Measurements from ENCODE around the gene BMP5. TPM values are rescaled to one million over a fixed set of nuclear protein-coding genes. Genes with fewer than 3 reads are reported as not detected.

BMP5 gene
- total RNA-seq, 2 donors from 2014 or later = 0.80 to 2.1 TPM

DNA sequence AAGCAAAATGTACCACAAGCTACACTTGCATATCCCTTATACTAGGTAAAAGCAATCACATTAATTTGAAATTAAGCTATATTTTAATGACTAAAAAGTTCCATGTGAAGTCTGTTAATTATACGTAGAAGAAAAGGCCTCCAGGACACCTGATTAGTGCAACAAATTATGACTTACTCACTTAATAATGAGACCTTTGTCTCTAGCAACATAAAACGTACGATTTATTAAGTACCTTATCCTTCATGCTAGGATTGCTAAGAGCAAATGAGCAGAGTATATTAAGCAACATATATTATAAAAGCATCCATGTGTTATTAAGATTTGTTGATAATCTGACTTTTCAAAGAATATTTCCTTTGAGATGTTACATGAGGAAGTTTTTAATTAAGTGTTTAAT is 2.5 kb downstream of the BMP5 start:
- Histone ChIP-seq H3K9me3 (no peaks in the 10 kb centered on the region), H3K4me3 (no peak overlapping the region), H3K36me3 (no peaks in the 10 kb centered on the region), H3K27ac (no peak overlapping the region), H3K4me1 (replicated peaks) (no peaks in the 10 kb centered on the region), H3K27me3 (replicated peaks; ENCODE audit: insufficient read depth) (no peaks in the 10 kb centered on the region)
- TF ChIP-seq POLR2A (IDR thresholded peaks at IDR 0.05) (no peak), POLR2AphosphoS5 (IDR thresholded peaks at IDR 0.05) (no peak), CTCF (IDR thresholded peaks at IDR 0.05) (no peak)
- no peak for DNase-seq (ENCODE audit: low spot score)
- WGBS = 85% methylated on average over 3 of the region's 3 CpGs
- intact Hi-C loops (cut with DNase I) = no loop called here

DNA sequence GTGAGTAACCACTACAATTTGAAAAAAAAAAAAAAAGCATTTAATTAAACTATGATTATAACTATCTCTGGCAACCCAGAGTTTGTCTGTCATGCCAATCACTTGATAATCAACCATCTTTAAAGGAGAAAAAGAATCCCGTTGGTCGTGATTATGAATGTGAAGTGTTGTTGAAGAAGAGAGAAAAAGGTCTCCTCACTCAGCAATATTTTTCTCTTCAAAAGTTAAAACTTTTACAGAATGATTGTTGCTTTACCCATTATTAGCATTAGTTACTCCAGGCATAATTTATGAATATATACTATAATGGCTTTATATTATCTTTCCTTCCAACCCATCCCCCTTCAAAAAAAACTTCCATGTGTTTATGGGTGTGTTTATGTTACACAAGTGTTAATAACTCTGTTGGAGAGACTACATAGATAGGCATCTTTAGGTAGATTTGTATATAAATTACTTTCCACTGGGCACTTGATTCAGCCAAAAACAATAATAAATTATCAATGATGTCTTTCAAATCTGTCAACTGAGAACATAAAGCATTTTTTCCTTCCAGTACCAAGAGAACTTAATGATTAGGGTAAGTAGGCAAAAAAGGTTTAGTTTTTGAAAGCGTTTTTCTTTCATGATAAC is 5.1 kb downstream of the BMP5 start:
- intact Hi-C loops (cut with DNase I) = no loop called here
- Histone ChIP-seq H3K4me3 (no peak overlapping the region), H3K27ac (no peak overlapping the region), H3K4me1 (replicated peaks) (no peaks in the 10 kb centered on the region), H3K9me3 (no peaks in the 10 kb centered on the region), H3K36me3 (no peaks in the 10 kb centered on the region), H3K27me3 (replicated peaks; ENCODE audit: insufficient read depth) (no peaks in the 10 kb centered on the region)
- TF ChIP-seq CTCF (IDR thresholded peaks at IDR 0.05) (no peak), POLR2A (IDR thresholded peaks at IDR 0.05) (no peak), POLR2AphosphoS5 (IDR thresholded peaks at IDR 0.05) (no peak)
- DNase-seq (ENCODE audit: low spot score) = no peak
- WGBS = 87% methylated on average over 3 of the region's 3 CpGs

GRCh38 chr6:55869674-55870073 is 5.7 kb downstream of the BMP5 start:
- Histone ChIP-seq H3K9me3 (no peaks in the 10 kb centered on the region), H3K4me1 (replicated peaks) (no peaks in the 10 kb centered on the region), H3K27ac (no peak overlapping the region), H3K4me3 (no peak overlapping the region), H3K36me3 (no peaks in the 10 kb centered on the region), H3K27me3 (replicated peaks; ENCODE audit: insufficient read depth) (no peaks in the 10 kb centered on the region)
- intact Hi-C loops (cut with DNase I) = loop anchor here (10.0 kb wide), 1 partner anchor 205 kb away; no protein-coding TSS in a partner anchor
- WGBS = 62% methylated on average over 1 of the region's 1 CpG
- no peak for DNase-seq (ENCODE audit: low spot score)
- TF ChIP-seq CTCF (IDR thresholded peaks at IDR 0.05) (no peak), POLR2A (IDR thresholded peaks at IDR 0.05) (no peak), POLR2AphosphoS5 (IDR thresholded peaks at IDR 0.05) (no peak)

- Histone ChIP-seq H3K36me3 (no peaks in the 10 kb centered on the region), H3K27ac (no peak overlapping the region), H3K4me1 (replicated peaks) (no peaks in the 10 kb centered on the region), H3K27me3 (replicated peaks; ENCODE audit: insufficient read depth) (no peaks in the 10 kb centered on the region), H3K9me3 (no peaks in the 10 kb centered on the region), H3K4me3 (no peak overlapping the region)
- DNase-seq (ENCODE audit: low spot score) = peak; percentile 15
- 21% methylated on average over 5 of the region's 5 CpGs for WGBS
- intact Hi-C loops (cut with DNase I) = loop anchor here (10.0 kb wide), 1 partner anchor 204 kb away; no protein-coding TSS in a partner anchor
- TF ChIP-seq POLR2AphosphoS5 (IDR thresholded peaks at IDR 0.05) = no peak
- no peak for TF ChIP-seq POLR2A (IDR thresholded peaks at IDR 0.05)
Observed at GRCh38 chr6:55868771-55869479, 6.5 kb downstream of the BMP5 start.

DNA sequence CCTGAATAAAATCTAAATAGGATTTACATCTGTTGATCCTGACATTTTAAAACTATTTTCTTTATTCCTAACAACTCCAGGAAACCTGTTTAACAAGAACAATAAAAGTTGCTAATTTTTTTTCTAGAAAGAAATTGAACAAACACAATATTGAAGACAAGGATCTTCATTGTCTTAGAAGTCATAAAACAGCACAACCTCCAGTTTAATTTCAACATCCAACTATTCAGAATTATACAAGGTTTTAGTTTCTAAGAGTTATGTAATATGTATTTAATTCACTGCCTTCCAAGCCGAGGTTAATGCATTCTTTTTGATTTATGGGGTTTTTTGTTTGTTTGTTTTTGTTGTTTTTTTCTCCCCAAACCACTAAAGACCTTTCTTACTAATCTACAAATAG is 7.2 kb downstream of the BMP5 start:
- no peaks in the 10 kb centered on the region for H3K4me1 ChIP-seq (replicated peaks)
- H3K27me3 ChIP-seq (replicated peaks; ENCODE audit: insufficient read depth) = no peaks in the 10 kb centered on the region
- intact Hi-C loops (cut with DNase I) = loop anchor here (10.0 kb wide), 1 partner anchor 203 kb away; no protein-coding TSS in a partner anchor
- no peak overlapping the region for H3K27ac ChIP-seq
- no peak overlapping the region for H3K4me3 ChIP-seq
- TF ChIP-seq POLR2A (IDR thresholded peaks at IDR 0.05) (no peak), CTCF (IDR thresholded peaks at IDR 0.05) (no peak), POLR2AphosphoS5 (IDR thresholded peaks at IDR 0.05) (no peak)
- no peaks in the 10 kb centered on the region for H3K36me3 ChIP-seq
- no peaks in the 10 kb centered on the region for H3K9me3 ChIP-seq
- 0% methylated on average over 1 of the region's 1 CpG for WGBS
- no peak for DNase-seq (ENCODE audit: low spot score)
